ENCODE results near the gene PIP4P1.
A peak's percentile ranks its signal among the peaks of the same experiment; 100 is the strongest.

The PIP4P1 gene

GRCh38 chr14:20435582-20436362 is 25.5 kb downstream of the PIP4P1 start, which contains the start of gene KLHL33:
KLHL33 (minus strand) TSS chr14:20436166; CDS start chr14:20435811, 355 bp downstream.
- no peak for DNase-seq

- no peak for DNase-seq
These were observed 26.3 kb downstream of the PIP4P1 start for GRCh38 chr14:20434701-20435581.

- DNase-seq = no peak
These were observed 31.2 kb downstream of the PIP4P1 start for GRCh38 chr14:20429801-20430669.

DNA sequence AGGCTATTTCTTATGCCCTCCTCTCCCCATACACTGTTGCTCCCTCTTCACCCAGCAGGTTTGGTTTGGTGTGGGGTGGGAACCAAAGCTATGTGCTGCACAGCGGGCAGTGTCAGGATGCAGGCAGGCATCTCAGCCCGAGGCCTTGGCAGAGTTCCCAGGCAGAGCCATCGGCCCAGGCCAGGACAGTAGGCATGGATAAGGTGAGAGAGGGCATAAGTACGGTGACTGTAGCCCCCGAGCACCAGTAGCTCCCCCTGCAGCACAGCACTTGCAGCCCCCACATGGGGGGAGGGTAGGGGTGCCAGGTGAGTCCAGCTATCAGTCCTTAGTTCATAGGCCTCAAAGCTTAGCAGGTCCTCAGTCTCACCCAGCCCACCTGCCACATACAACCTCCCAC is 32.4 kb downstream of the PIP4P1 start:
- no peak for DNase-seq

GRCh38 chr14:20428010-20428365 is 33.2 kb downstream of the PIP4P1 start:
- DNase-seq = no peak

GRCh38 chr14:20427231-20428009 is 33.8 kb downstream of the PIP4P1 start:
- DNase-seq = peak in 1 of 5 donors; percentile 32

DNA sequence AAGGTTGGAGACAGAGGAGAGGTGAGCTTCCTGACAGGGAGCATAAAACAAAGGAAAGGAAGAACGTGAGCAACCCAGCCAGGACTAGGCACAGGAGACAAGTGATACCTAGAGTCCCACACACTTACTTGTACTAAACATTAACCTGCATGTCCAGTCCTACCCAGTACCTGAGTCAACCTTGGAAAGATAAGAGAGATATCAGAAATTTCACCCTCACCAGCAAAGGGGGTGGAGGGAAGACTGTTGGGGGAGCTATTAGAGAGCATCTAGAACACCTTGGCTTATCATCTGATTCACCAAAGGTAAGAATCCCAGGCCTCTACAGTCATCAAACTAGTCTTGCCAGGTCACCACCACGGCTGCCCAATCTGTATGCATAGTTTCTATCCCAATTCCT is 36.4 kb downstream of the PIP4P1 start:
- DNase-seq = no peak

GRCh38 chr14:20422886-20423285 is 38.3 kb downstream of the PIP4P1 start:
- DNase-seq = no peak

DNA sequence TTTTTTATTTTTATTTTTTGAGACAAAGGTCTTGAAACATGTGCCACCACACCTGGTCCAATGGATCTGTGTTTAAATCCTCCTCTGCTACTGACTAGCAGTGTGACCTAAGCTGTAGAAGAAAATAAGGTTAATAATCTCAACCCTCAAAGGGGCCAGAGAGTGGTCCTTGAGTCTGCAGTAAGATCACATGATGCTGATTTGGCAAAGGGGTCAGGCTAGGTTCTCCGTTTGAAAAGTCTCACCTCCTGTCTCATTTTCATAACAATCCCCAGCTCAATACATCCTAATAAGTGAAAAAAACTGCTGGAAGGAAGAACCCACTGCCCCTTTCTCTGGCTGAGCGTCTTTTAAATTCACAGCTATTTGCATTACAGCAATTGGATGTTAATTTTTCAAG is 40.0 kb downstream of the PIP4P1 start:
- DNase-seq = no peak

DNA sequence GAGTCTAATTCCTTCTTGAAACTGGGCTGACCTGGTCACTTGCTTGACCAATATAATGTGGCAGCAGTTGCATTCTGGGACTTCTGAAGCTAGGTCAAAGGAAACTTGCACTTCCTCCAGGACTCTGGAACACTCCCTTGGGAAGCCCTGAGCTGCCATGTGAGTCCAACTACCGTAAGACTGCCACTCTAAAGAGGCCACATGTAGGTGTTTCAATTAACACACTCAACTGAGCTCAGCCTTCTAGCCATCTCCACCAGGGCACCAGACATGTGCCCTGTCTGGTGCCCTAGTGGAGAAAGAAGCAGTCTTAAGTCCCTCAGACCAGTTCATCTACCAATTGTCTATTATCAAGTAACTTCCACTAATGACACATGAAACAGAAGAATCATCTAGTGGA is 41.8 kb downstream of the PIP4P1 start:
- no peak for DNase-seq

DNA sequence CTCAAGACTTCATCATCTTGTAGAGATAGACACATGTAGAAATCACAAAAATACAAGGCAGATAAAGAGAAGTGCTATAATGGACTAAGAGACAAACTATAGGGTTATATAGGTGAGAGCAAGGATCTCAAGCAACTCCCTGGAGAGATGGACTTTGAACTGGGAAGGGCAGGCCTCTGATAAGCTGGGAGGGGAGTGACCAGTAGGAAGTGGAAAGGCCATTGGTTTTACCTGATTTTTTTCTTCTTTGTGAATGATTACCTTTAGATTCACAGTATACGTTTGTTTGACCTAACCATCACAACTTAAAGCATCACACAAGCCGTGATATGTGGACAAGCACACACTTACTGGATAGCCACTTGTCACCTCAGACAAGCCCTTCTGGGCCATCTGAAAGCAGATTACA is 42.7 kb downstream of the PIP4P1 start:
- DNase-seq = no peak

DNA sequence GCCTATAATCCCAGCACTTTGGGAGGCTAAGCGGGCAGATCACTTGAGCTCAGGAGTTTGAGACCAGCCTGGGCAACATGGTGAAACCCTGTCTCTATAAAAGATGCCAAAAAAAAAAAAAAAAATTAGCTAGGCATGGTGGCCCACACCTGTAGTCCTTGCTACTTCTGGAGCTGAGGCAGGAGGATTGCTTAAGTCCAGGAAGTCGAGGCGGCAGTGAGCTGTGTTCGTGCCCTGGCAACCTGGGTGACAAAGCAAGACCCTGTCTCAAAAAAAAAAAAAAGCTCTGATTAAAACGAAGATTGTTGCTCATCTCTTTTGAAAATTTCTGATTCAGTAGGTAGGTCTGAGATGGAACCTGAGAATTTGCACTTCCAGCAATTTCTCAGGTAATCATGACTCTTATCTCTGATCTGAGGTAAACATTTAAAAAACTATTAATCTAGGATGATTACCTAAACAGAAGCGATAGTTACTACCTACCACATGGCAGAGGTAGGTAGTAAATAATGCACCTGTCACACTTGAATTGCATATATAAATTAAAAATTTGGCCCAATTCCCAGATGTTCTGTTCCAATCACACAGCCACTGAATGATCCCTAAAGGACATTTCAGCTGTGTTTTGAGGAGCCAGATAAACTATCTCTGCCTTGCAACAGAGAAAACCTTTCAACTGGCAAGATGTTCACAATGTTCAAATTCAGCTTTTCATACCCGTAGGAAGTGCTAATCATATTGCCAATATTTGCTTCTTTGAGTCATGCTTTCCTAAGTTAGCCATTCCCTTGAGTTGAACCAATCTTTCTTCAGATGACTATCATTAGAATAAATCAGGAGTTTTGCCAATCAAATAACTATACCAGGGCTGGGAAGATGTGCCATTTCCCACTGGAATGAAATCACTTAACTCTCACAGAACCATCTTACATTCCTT is 43.7 kb downstream of the PIP4P1 start:
- DNase-seq = no peak

DNA sequence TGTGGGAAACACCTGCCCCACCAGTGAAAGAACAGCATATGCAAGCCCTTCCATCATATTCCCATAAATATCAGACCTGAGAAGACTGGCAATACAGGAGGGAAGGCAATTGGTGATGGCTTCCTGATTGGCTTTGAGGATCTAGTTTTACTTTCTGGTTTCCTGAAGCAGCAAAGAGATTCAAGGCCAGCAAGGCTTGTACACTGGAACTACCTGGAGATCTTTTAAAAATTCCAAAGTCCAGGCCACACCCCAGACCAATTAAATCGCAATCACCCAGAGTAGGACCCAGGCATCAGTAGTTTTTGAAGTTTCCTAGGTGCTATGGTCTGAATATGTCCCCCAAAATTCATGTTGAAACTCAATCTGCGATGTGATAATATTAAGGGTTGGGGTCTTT is 45.0 kb downstream of the PIP4P1 start:
- DNase-seq = no peak

DNA sequence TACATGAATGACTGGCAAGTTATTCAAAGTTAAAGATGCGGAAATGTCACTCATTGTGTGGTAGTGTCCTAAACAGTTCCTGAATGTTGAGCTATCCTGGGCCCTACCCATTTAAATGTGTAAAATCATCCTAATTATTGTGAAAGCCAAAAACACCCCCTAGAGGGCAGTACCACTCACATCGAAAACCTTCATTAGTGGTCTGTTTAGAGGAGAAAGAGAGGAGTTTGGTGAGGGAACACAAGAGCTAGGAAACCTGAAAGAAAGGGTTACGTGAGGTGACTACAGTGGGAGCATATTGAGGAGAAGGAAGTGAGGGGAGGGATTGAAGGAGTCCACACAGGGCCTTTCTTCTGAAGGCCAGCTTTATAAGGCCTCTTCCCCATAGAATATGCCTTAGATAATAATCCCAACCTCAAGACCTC is 45.4 kb downstream of the PIP4P1 start:
- DNase-seq = peak in 2 of 5 donors; percentile 22 to 64

DNA sequence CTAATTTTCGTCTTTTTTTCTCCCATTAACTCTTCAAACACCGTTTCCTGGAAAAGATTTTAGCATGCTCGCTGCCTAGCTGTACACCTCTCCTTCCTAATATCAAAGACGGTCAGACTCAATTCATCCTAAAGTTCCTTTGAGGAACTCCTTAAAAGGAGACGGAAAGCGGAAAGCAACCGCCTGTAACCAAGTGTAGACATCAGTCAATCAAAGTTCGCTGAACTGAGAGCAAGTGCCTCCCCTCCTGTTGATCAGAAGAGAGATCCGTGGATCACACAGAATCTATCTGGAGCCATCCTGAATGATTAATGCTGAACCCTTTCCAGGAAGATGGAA is 47.5 kb downstream of the PIP4P1 start:
- DNase-seq = peak in 2 of 5 donors; percentile 11 to 53

- peak; percentile 52 to 78 (median 67) for DNase-seq
These were observed 48.1 kb downstream of the PIP4P1 start, which contains the start of gene TEP1 for GRCh38 chr14:20412876-20413743. TEP1 (minus strand) TSS chr14:20413501; CDS start chr14:20408439, 5,062 bp downstream.

DNA sequence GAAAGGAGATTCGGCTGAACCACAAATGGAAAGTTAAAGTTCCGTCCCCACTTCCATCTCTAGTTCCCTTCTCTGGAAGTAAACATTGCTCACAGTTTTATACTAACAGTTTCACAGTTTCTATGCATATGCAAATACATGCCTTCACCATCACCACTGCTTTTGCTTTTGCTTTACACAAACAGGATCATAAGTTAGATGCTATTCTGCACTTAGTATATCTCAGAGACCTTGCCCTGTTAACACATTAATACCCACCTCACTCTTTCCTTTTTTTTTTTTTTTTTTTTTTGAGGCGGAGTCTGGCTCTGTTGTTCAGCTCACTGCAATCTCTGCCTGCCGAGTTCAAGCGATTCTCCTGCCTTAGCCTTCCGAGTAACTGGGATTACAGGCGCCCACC is 48.8 kb downstream of the PIP4P1 start:
- DNase-seq = peak in 1 of 5 donors; percentile 42

- no peak for DNase-seq
These were observed 52.0 kb downstream of the PIP4P1 start for GRCh38 chr14:20409226-20409625.
